GM12891 (cell line): ENCODE data around the gene TUBG2.

Experiments
- POLR2A ChIP-seq: IDR thresholded peaks from 2 replicates; pipeline ENCODE4 v1.6.1; 2011; ENCODE audit warnings: low read depth, low read length, control low read depth
- POLR2AphosphoS5 ChIP-seq: IDR thresholded peaks from 2 replicates; pipeline ENCODE4 v1.6.1; 2011; ENCODE audit warnings: low read depth, low read length, control low read depth
- SPI1 ChIP-seq: IDR thresholded peaks from 2 replicates; pipeline ENCODE4 v1.6.1; 2011; ENCODE audit warnings: low read depth, low read length, control low read depth

DNA sequence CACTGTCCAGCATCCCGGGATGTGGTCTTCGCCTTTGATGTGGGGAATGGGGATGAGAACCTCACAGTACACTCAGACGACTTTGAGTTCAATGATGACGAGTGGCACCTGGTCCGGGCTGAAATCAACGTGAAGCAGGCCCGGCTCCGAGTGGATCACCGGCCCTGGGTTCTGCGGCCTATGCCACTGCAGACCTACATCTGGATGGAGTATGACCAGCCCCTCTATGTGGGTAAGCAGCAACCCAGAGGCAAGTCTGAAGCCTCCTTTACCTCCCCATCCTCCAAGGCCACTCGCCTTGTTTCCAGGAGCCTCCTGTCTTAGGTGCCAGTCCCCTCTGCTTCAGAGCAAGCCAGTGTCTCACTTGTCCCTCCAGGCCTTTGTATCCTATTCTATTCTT lies 33.4 kb downstream of the TUBG2 start:
- TF ChIP-seq POLR2A = no peak
- TF ChIP-seq SPI1 = no peak
- no peak for TF ChIP-seq POLR2AphosphoS5
